ENCODE data around the gene SH3GLB1. TPM values are rescaled to one million over a fixed set of nuclear protein-coding genes. Genes with fewer than 3 reads are reported as not detected.
"Not testable (repeated sequence)": the region's sequence is repeated elsewhere in the genome, so short reads cannot be mapped to it uniquely, and the experiment has no call there.

SH3GLB1 gene
- 100 to 1,000 TPM in 10 of 12 donors, 10 to 100 TPM in 1, not detected in 1; 79.5 to 242 (median 188) TPM for polyA plus RNA-seq (ENCODE audit: insufficient read length in 12 of 12)
- long read RNA-seq, donor 1, full-length matches to known transcripts: 13 of 45 reads
- long read RNA-seq, donor 1, partial matches to known transcripts: 32 of 45 reads
- long read RNA-seq, donor 1, other reads (novel, unspliced or antisense): 0 of 45 reads
- long read RNA-seq, donor 2, full-length matches to known transcripts: 75 of 99 reads
- long read RNA-seq, donor 2, partial matches to known transcripts: 24 of 99 reads
- long read RNA-seq, donor 2, other reads (novel, unspliced or antisense): 0 of 99 reads
- long read RNA-seq, donor 3, full-length matches to known transcripts: 20 of 33 reads
- long read RNA-seq, donor 3, partial matches to known transcripts: 6 of 33 reads
- long read RNA-seq, donor 3, other reads (novel, unspliced or antisense): 7 of 33 reads
- long read RNA-seq, donor 4, full-length matches to known transcripts: 23 of 23 reads
- long read RNA-seq, donor 4, partial matches to known transcripts: 0 of 23 reads
- long read RNA-seq, donor 4, other reads (novel, unspliced or antisense): 0 of 23 reads
- long read RNA-seq, donor 5, full-length matches to known transcripts: 68 of 117 reads
- long read RNA-seq, donor 5, partial matches to known transcripts: 42 of 117 reads
- long read RNA-seq, donor 5, other reads (novel, unspliced or antisense): 7 of 117 reads
- long read RNA-seq, donor 6, full-length matches to known transcripts: 18 of 25 reads
- long read RNA-seq, donor 6, partial matches to known transcripts: 7 of 25 reads
- long read RNA-seq, donor 6, other reads (novel, unspliced or antisense): 0 of 25 reads
- long read RNA-seq, donor 7, full-length matches to known transcripts: 24 of 29 reads
- long read RNA-seq, donor 7, partial matches to known transcripts: 5 of 29 reads
- long read RNA-seq, donor 7, other reads (novel, unspliced or antisense): 0 of 29 reads
- long read RNA-seq, donor 8, full-length matches to known transcripts: 65 of 111 reads
- long read RNA-seq, donor 8, partial matches to known transcripts: 39 of 111 reads
- long read RNA-seq, donor 8, other reads (novel, unspliced or antisense): 7 of 111 reads
- long read RNA-seq, donor 9, full-length matches to known transcripts: 18 of 29 reads
- long read RNA-seq, donor 9, partial matches to known transcripts: 11 of 29 reads
- long read RNA-seq, donor 9, other reads (novel, unspliced or antisense): 0 of 29 reads
- long read RNA-seq, donor 10, full-length matches to known transcripts: 44 of 119 reads
- long read RNA-seq, donor 10, partial matches to known transcripts: 67 of 119 reads
- long read RNA-seq, donor 10, other reads (novel, unspliced or antisense): 8 of 119 reads
- long read RNA-seq, donor 11, full-length matches to known transcripts: 28 of 39 reads
- long read RNA-seq, donor 11, partial matches to known transcripts: 11 of 39 reads
- long read RNA-seq, donor 11, other reads (novel, unspliced or antisense): 0 of 39 reads

DNA sequence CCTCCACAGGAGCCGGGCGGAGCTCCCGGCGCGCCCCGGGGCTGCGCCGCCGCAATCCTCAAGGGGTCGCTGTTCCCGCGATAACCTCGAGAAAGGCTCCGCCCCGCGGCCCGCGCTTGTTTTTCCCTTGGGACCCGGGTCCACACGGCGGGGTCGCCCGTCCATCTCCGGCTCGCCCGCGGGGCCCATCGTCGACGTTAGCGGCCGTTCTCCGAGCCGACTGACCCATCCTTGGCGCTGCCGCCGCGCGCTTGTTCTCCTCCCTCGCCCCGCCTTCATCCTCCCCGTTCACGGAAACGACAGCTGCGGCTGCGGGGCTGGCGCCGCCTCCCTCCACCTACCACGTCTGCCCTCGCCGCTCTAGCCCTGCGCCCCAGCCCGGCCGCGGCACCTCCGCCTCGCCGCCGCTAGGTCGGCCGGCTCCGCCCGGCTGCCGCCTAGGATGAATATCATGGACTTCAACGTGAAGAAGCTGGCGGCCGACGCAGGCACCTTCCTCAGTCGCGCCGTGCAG, at the start of gene SH3GLB1:
TSS of gene SH3GLB1 (plus strand) at position 119 of the 514 bp plus-strand sequence. CDS start at position 443, 324 bp downstream.
- peak; percentile 94 for DNase-seq

- DNase-seq: not testable (repeated sequence)
Observed at GRCh38 chr1:86658381-86658780, 46.0 kb upstream of the SH3GLB1 start.

DNA sequence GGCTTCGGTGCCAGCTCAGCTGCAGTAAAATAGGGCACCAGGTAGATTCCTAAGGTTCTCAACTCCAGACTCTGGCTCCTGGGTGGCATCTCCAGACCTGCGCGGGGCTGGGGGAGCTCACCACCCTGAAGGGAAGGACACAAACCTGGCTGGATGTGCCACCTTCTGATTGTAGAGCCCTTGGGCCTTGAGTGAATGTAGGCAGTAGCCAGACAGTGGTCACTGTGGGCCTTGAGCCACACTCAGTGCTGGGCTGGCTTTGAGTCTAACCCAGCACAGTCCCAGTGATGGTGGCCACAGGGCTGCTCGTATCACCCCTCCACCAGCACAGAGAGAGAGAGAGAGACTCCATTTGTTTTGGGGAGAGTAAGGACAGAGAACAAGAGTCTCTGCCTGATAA, 38.0 kb upstream of the SH3GLB1 start:
- no peak for DNase-seq

DNA sequence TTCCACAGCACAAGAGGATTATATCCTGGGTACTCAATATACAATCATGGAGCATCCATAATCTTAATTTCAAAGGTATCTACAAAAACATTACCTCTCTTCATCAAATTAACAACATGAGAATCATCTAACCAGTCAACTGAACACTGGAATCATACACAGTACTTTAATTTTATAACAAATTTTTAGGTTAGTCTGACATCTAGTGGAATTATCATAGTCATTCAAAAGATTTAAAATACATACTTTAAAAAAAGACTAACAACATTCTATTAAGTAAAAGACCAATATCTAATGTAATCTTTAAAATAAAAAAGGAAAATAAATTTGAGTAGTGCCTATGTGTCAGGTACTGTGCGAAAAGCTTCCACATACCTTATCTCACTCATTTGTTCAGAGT, 16.8 kb upstream of the SH3GLB1 start:
- DNase-seq: no peak

DNA sequence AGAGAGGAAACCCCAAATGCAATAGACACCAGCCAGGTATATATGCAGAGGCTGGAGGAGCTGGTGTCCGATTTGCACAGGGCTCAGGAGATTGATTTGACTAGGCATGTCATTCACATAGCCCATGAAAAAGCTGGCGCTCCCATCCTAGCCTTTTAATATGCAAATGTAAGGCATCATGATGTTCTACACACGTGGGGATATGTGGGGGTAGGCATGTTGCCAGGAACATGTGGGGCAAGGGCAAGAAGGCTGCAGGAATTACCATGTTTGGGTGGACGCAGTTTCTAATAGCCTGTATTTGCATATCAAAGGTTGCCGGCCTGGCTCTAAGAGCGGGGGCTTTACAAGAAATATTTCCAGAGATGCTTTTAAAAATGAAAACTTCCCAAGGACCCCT, 11.7 kb upstream of the SH3GLB1 start:
- no peak for DNase-seq

DNA sequence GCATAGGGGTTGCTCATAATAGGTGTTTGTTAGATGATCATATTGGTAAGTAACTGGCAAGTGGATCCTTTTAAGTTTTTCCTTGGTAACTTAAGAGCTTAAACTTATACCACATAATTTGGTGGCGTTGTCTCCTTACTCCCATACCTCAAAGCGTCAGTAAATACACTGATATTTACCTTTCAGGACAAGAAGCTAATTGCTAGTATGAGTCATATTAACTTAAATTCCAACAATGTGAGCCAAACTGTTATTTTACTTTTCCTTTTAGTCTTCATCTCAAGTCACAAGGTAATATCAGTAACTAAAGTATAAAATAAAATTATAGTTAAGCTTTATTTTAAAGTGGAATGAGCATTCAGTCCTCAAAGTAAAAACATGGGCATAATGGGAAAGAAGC, 9.0 kb upstream of the SH3GLB1 start:
- DNase-seq: no peak

DNA sequence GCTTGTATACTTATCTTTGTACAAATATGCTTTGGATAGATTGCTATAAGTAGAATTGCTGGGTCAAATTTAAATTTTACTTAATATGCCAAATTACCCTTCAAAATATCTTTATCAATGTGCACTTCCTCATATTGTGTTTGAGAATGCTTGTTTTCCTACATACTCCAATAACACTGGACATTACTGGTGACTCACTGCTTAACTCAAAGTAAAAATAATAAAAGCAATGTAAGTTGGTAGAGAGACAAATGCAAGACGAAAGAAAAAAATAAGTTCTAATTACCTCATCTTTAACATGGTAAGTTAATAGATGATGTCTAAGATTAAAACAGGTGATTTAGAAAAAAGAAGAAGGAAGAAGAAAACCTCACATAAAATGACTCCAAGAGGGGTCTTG, 7.9 kb upstream of the SH3GLB1 start:
- no peak for DNase-seq

DNA sequence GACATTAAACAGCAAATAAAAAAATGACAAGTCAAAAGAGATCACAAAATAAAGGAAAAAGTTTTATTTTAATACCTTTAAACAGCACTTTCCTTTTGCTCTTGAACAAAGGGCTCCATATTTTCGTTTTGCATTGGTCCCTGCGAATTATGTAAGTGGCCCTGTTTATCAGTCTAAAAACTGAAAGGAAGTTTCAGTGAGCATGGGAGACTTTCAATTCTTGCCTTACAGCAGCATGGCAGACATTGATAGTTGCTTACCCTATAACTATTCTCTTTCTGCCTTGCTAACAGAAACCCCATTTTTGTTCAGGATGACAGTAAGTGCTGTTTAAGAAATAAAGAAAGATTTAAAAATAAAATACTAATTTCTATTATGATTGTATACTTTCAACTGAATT, 5.2 kb upstream of the SH3GLB1 start:
- DNase-seq: no peak

- DNase-seq: no peak
Observed at GRCh38 chr1:86701731-86702130, 2.6 kb upstream of the SH3GLB1 start.

- DNase-seq: not testable (repeated sequence)
Observed at GRCh38 chr1:86702954-86703494, 1.4 kb upstream of the SH3GLB1 start.

DNA sequence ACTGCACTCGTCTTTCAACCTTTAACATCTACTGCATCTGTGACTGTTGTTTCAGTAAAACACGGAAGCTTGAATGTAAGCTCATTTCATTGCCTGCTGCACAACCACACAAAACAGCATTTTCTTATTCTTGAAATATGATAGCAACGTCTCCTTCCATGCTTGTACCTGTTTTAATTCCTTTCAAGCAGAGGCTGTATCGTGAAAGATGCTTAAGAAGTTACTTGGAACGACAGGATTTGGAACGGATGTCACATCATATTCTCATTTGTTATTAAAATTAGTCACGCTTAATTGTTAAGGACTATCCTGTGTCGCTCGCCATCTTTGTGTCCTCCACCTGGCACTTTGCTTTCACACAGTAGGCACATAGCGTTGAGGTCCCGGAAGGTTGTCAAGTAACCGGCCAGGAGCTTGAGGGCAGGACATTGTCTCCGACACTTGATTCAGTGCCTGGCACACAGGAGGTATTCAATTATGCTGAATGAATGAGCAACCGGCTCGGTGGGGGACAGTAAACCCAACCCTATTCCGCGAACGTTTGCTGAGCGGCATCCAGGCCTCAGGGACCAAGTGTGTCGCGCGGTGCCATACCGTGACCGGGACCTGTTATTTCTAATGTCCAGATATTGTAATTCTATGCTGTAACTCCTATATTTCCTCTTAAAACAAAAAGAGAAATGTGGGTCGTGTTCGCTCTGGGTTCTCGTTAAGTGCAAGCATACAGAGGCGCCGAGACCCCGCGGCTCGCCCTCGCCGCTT, 499 bp upstream of the SH3GLB1 start:
- no peak for DNase-seq

- peak; percentile 81 for DNase-seq
Observed at GRCh38 chr1:86704972-86705664, 742 bp downstream of the SH3GLB1 start.

- no peak for DNase-seq
Observed at GRCh38 chr1:86705665-86705985, 1.2 kb downstream of the SH3GLB1 start.

- peak; percentile 13 for DNase-seq
Observed at GRCh38 chr1:86706018-86706635, 1.8 kb downstream of the SH3GLB1 start.

- no peak for DNase-seq
Observed at GRCh38 chr1:86708920-86709319, 4.5 kb downstream of the SH3GLB1 start.

GRCh38 chr1:86712088-86712860, 7.9 kb downstream of the SH3GLB1 start:
- DNase-seq: no peak

DNA sequence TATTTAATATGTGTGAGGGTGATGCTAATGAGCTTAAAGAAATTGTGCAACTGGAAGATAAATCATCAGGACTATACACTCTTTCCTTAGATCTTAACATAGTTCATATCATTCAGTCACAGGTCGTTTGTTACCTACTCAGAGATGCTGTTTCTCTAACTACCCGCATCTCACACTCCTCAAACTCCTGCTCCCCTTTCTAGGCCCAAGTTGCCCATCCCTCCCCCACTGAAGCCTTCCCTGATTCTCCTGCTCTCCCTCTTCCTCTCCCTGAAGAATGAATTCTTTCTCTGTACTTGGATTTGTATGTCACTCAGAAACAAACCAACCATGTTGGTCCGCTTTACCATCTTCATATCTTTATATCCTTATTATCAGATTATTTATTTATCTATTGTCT, 9.1 kb downstream of the SH3GLB1 start:
- no peak for DNase-seq

DNA sequence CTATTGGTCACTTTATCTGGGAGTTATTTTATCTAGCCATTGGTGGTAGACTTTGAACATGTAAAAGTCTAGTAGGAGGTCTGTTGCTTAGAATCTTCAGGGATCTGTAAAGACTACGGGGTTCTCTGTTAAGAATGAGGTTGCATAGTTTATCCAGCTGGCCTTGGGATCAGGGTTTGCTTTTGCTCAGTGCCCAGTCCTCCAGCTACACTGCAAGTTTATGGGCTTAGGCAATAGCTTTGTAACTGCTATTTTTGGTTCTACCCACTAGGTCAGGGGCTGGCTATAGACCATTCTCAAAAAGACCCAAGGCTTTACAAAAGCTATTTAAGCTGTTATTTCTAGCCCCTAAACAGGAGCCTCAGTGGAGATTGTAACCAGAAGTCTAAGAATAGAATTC, 9.8 kb downstream of the SH3GLB1 start:
- DNase-seq: no peak

Measured in muscle of arm (tissue), 14 donors.